H9 (cell line): ENCODE measurements around the gene PCED1A. TPM values are rescaled to one million over a fixed set of nuclear protein-coding genes. Genes with fewer than 3 reads are reported as not detected.

Experiments
- DNase-seq: peaks from one replicate; pipeline ENCODE4 v3.0.0-alpha.2; 2017
- H2AFZ ChIP-seq: one replicate; pipeline ENCODE4 v1.6.1; 2013; ENCODE audit warnings: mild to moderate bottlenecking, low read length, control low read depth, moderate library complexity
- H2AK5ac ChIP-seq: 2 replicates; pipeline ENCODE4 v1.6.1; 2013; ENCODE audit warnings: low read length, control low read depth, mixed read lengths; ENCODE audit not compliant: insufficient read length
- H2BK120ac ChIP-seq: one replicate; pipeline ENCODE4 v1.6.1; 2013; ENCODE audit warnings: low read depth, mild to moderate bottlenecking, low read length, control low read depth, inconsistent platforms; ENCODE audit not compliant: poor library complexity, severe bottlenecking
- H2BK12ac ChIP-seq: 2 replicates; pipeline ENCODE4 v1.6.1; 2013; ENCODE audit warnings: low read length, control low read depth, mixed read lengths, low read depth; ENCODE audit not compliant: insufficient read length
- H2BK15ac ChIP-seq: 2 replicates; pipeline ENCODE4 v1.6.1; 2013; ENCODE audit warnings: low read depth, low read length, control low read depth
- H2BK20ac ChIP-seq: one replicate; pipeline ENCODE4 v1.6.1; 2013; ENCODE audit warnings: low read depth, mild to moderate bottlenecking, low read length, control low read depth, inconsistent platforms; ENCODE audit not compliant: poor library complexity, severe bottlenecking
- H2BK5ac ChIP-seq: 2 replicates; pipeline ENCODE4 v1.6.1; 2013; ENCODE audit warnings: low read length, control low read depth, mixed read lengths; ENCODE audit not compliant: insufficient read length
- H3K14ac ChIP-seq: 2 replicates; pipeline ENCODE4 v1.6.1; 2013; ENCODE audit warnings: low read length, control low read depth; ENCODE audit not compliant: insufficient read depth
- H3K18ac ChIP-seq: 2 replicates; pipeline ENCODE4 v1.6.1; 2013; ENCODE audit warnings: low read depth, mild to moderate bottlenecking, mixed read lengths, low read length, control low read depth; ENCODE audit not compliant: insufficient read length
- H3K23ac ChIP-seq: 2 replicates; pipeline ENCODE4 v1.6.1; 2013; ENCODE audit warnings: low read length, control low read depth, mixed read lengths, low read depth; ENCODE audit not compliant: insufficient read length
- H3K23me2 ChIP-seq: 2 replicates; pipeline ENCODE4 v1.6.1; 2013; ENCODE audit warnings: low read depth, mild to moderate bottlenecking, mixed read lengths, low read length, control low read depth; ENCODE audit not compliant: insufficient read length, poor library complexity, severe bottlenecking
- H3K27ac ChIP-seq: 2 replicates; pipeline ENCODE4 v1.5.1; 2013; ENCODE audit warnings: low read length, control low read depth, mixed read lengths, low read depth; ENCODE audit not compliant: insufficient read length
- H3K27me3 ChIP-seq: 2 replicates; pipeline ENCODE4 v1.6.1; 2013; ENCODE audit warnings: low read length, control low read depth, inconsistent platforms; ENCODE audit not compliant: insufficient read depth
- H3K4ac ChIP-seq: 2 replicates; pipeline ENCODE4 v1.6.1; 2013; ENCODE audit warnings: low read depth, mild to moderate bottlenecking, control low read depth, inconsistent platforms, low read length, moderate library complexity
- H3K4me1 ChIP-seq: 2 replicates; pipeline ENCODE4 v1.6.1; 2013; ENCODE audit warnings: low read length, control low read depth, inconsistent platforms; ENCODE audit not compliant: insufficient read depth
- H3K4me2 ChIP-seq: 2 replicates; pipeline ENCODE4 v1.6.1; 2013; ENCODE audit warnings: low read length, control low read depth, mixed read lengths; ENCODE audit not compliant: insufficient read length, insufficient read depth
- H3K56ac ChIP-seq: 2 replicates; pipeline ENCODE4 v1.6.1; 2013; ENCODE audit warnings: low read depth, mild to moderate bottlenecking, mixed read lengths, low read length, control low read depth; ENCODE audit not compliant: insufficient read length
- H3K79me1 ChIP-seq: 2 replicates; pipeline ENCODE4 v1.6.1; 2013; ENCODE audit warnings: low read depth, mild to moderate bottlenecking, moderate library complexity, low read length, control low read depth, inconsistent platforms; ENCODE audit not compliant: insufficient read depth, poor library complexity, severe bottlenecking
- H3K79me2 ChIP-seq: 2 replicates; pipeline ENCODE4 v1.6.1; 2013; ENCODE audit warnings: low read length, control low read depth, inconsistent platforms; ENCODE audit not compliant: insufficient read depth
- H3K9ac ChIP-seq: 2 replicates; pipeline ENCODE4 v1.6.1; 2013; ENCODE audit warnings: low read length, control low read depth, mixed read lengths; ENCODE audit not compliant: insufficient read length; ENCODE audit errors: extremely low read depth
- H3K9me3 ChIP-seq: one replicate; pipeline ENCODE4 v1.6.1; 2013; ENCODE audit warnings: low read depth, low read length, inconsistent platforms; ENCODE audit not compliant: control insufficient read depth
- H3T11ph ChIP-seq: one replicate; pipeline ENCODE4 v1.6.1; 2013; ENCODE audit warnings: mild to moderate bottlenecking, low read length, control low read depth, inconsistent platforms
- H4K20me1 ChIP-seq: one replicate; pipeline ENCODE4 v1.6.1; 2013; ENCODE audit not compliant: control insufficient read depth, insufficient read length, insufficient read depth
- H4K5ac ChIP-seq: 2 replicates; pipeline ENCODE4 v1.6.1; 2013; ENCODE audit warnings: low read depth, mild to moderate bottlenecking, mixed read lengths, low read length, control low read depth; ENCODE audit not compliant: insufficient read length
- H4K8ac ChIP-seq: replicated peaks from 2 replicates; pipeline ENCODE4 v1.6.1; 2013; ENCODE audit warnings: low read length, control low read depth, mixed read lengths, low read depth; ENCODE audit not compliant: insufficient read length
- H4K91ac ChIP-seq: 2 replicates; pipeline ENCODE4 v1.6.1; 2013; ENCODE audit warnings: low read depth, mild to moderate bottlenecking, moderate library complexity, mixed read lengths, low read length, control low read depth; ENCODE audit not compliant: insufficient read length
- H3K27ac Mint-ChIP-seq, 3 experiments: 2 replicates in 2 of 3; 3 replicates in 1 of 3; pipeline ENCODE4 v1.8.0; 2020 to 2021; ENCODE audit warnings: mixed read lengths in 3 of 3, mild to moderate bottlenecking in 1 of 3, moderate library complexity in 1 of 3
- H3K27me3 Mint-ChIP-seq: 2 replicates; pipeline ENCODE4 v1.8.0; 2021; ENCODE audit warnings: low read depth, mild to moderate bottlenecking, moderate library complexity, mixed read lengths
- H3K36me3 Mint-ChIP-seq, 3 experiments: 2 replicates in 2 of 3; 3 replicates in 1 of 3; pipeline ENCODE4 v1.8.0; 2020 to 2021; ENCODE audit warnings: low read depth in 3 of 3, mixed read lengths in 3 of 3; ENCODE audit not compliant: insufficient read depth in 1 of 3
- H3K4me1 Mint-ChIP-seq, 2 experiments: 2 replicates each; pipeline ENCODE4 v1.8.0; 2020; ENCODE audit warnings: mixed read lengths in 2 of 2
- H3K4me3 Mint-ChIP-seq, 2 experiments: 2 replicates in 1 of 2; 3 replicates in 1 of 2; pipeline ENCODE4 v1.8.0; 2020 to 2021; ENCODE audit warnings: mild to moderate bottlenecking in 2 of 2, mixed read lengths in 2 of 2, moderate library complexity in 1 of 2
- H3K9me3 Mint-ChIP-seq, 2 experiments: 2 replicates in 1 of 2; 3 replicates in 1 of 2; pipeline ENCODE4 v1.8.0; 2020; ENCODE audit warnings: mild to moderate bottlenecking in 2 of 2, mixed read lengths in 2 of 2, moderate library complexity in 1 of 2
- WGBS: extraction: QIAGEN DNeasy Blood & Tissue Kit; methylation state at CpG from one replicate; pipeline ENCODE4 v1.1.7; 2013; ENCODE audit warnings: missing lambda C conversion rate, low lambda C conversion rate, mixed read lengths; ENCODE audit not compliant: insufficient read length; ENCODE audit errors: extremely low coverage; 5-methylcytosine and 5-hydroxymethylcytosine counted together
- total RNA-seq: library from RNA; stranded (reverse); gene quantifications from 2 replicates; pipeline ENCODE4 v1.2.1, GENCODE V29; 2021
- TF ChIP-seq, protein P1 (sequence below): fragments of 200-600 bp; sonication (generic); conservative IDR thresholded peaks from 3 replicates; pipeline ENCODE4 v1.8.0; 2021; ENCODE audit warnings: antibody characterized with exemption, mild to moderate bottlenecking

The PCED1A gene
- total RNA-seq, 1 experiment from 2014 or later = 30.8 TPM

- Mint-ChIP-seq H3K27ac (no peak overlapping the region), H3K36me3 (no peaks in the 10 kb centered on the region; a peak in 1 of 7 replicates)
- no peak overlapping the region for H3T11ph ChIP-seq
These were observed 33.4 kb downstream of the PCED1A start for GRCh38 chr20:2807019-2807418.

More at GRCh38 chr20:2807019-2807418, 33.4 kb downstream of the PCED1A start:
- no peak overlapping the region for H4K8ac ChIP-seq
- H4K91ac ChIP-seq = no peak overlapping the region
- H3K4ac ChIP-seq = no peak overlapping the region
- no peak overlapping the region for H2AFZ ChIP-seq
- Mint-ChIP-seq H3K27me3 (peaks cover 76% of the 10 kb centered on the region), H3K4me3 (no peak overlapping the region), H3K4me1 (peaks cover 11 to 19% of the 10 kb centered on the region in 2 experiments), H3K9me3 (peaks cover 3 to 7% of the 10 kb centered on the region in 2 experiments; a peak in 3 of 5 replicates)
- no peak overlapping the region for H2BK5ac ChIP-seq
- H3K56ac ChIP-seq = no peak overlapping the region
- H4K20me1 ChIP-seq = no peaks in the 10 kb centered on the region
- no peak overlapping the region for H3K23ac ChIP-seq
- H2AK5ac ChIP-seq = no peak overlapping the region
- H3K4me1 ChIP-seq = peaks cover 7% of the 10 kb centered on the region; the same call in 1 of the 2 replicates
- no peak overlapping the region for H3K18ac ChIP-seq
- no peak overlapping the region for H4K5ac ChIP-seq
- no peak overlapping the region for H2BK120ac ChIP-seq
- H3K27ac ChIP-seq = no peak overlapping the region
- H3K27me3 ChIP-seq = peaks cover 38% of the 10 kb centered on the region
- H3K23me2 ChIP-seq = no peaks in the 10 kb centered on the region
- no peak overlapping the region for H2BK12ac ChIP-seq
- H3K14ac ChIP-seq = no peak overlapping the region
- no peaks in the 10 kb centered on the region for H3K79me1 ChIP-seq
- no peak overlapping the region for H3K9ac ChIP-seq
- no peaks in the 10 kb centered on the region for H3K9me3 ChIP-seq
- TF ChIP-seq, protein P1, sequence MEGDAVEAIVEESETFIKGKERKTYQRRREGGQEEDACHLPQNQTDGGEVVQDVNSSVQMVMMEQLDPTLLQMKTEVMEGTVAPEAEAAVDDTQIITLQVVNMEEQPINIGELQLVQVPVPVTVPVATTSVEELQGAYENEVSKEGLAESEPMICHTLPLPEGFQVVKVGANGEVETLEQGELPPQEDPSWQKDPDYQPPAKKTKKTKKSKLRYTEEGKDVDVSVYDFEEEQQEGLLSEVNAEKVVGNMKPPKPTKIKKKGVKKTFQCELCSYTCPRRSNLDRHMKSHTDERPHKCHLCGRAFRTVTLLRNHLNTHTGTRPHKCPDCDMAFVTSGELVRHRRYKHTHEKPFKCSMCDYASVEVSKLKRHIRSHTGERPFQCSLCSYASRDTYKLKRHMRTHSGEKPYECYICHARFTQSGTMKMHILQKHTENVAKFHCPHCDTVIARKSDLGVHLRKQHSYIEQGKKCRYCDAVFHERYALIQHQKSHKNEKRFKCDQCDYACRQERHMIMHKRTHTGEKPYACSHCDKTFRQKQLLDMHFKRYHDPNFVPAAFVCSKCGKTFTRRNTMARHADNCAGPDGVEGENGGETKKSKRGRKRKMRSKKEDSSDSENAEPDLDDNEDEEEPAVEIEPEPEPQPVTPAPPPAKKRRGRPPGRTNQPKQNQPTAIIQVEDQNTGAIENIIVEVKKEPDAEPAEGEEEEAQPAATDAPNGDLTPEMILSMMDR = no peak
- WGBS = no CpG with 5 or more reads among the region's 4 CpGs
- no peak overlapping the region for H2BK20ac ChIP-seq
- no peak overlapping the region for H3K4me2 ChIP-seq
- DNase-seq = no peak
- no peaks in the 10 kb centered on the region for H3K79me2 ChIP-seq
- H2BK15ac ChIP-seq = no peak overlapping the region
